Activated T-cell treated with anti-CD3 and anti-CD28 coated beads for 24 hours (primary cell): ENCODE measurements around the gene ICA1L.
A peak's percentile ranks its signal among the peaks of the same experiment; 100 is the strongest.
"Not testable (repeated sequence)": the region's sequence is repeated elsewhere in the genome, so short reads cannot be mapped to it uniquely, and the experiment has no call there.

Experiments used
- DNase-seq: peaks from one replicate; pipeline ENCODE4 v3.0.0-alpha.2; 2020; ENCODE audit warnings: low read depth

ICA1L gene

GRCh38 chr2:202847693-202848524 is 23.7 kb downstream of the ICA1L start:
- DNase-seq, result no peak

DNA sequence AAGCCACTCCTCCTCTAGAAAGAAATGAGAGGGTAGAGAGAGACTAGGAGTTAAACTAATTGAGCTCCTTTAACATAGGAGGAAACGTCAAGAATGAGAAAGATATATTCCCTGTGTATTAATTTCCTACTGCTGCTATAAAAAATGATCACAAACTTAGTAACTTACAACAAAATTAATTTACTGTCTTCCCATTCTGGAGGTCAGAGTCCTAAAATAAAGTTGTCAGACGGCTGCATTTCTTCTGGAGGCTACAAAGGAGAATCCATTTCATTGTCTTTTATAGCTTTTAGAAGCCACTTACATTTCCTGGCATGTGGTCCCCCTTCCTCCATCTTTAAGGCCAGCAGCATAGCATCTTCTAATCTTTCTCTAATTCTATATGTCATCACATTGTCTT is 26.9 kb downstream of the ICA1L start:
- DNase-seq, result no peak

DNA sequence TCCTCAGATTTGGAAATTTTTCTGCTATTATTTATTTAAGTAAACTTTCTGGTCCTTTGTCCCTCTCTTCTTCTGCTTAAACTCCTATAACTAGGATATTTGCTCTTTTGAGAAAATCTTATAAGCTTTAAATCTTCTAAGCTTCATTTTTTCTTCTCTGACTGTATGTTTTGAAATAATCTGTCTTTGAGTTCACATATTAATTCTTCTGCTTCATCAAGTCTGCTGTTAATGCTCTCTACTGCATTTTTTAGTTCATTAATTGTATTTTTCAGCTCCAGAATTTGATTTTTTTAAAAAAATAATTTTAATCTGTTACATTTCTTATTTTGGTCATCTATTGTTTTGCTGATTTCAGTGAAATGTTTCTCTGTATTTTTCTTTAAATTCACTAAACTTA is 28.9 kb downstream of the ICA1L start:
- no peak for DNase-seq

DNA sequence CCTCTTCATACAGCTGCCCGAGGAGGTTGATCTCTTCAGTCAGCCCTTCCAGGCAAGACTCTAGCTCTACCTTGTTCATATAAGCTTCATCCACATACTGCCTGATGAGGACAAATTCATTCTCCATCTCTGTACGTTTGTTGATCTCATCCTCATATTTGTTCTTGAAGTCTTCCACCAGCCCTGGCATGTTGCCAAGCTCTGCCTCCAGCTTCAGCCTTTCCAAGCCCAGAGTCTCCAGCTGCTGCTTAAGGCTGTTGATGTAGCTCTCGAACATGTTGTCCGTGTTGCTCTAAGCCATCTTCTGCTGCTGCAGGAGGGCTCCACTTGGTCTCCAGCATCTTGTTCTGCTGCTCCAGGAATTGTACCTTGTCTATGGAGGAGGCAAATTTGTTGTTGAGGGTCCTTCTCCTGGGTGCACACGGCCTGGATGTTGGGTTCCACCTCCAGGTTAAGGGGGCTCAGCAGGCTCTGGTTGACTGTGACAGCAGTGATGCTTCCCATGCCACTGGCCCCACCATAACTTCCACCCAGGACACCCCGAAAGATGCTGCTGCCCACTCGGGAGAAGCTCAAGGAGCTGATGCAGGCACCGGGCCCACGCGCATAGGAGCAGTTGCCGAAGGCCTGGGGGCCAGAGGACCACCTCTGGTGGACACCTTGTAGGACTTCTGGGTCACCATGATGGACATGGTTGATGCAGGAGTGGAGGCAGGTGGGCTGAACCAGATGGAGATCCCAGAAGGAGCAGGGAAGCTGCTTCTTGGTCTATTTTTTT is 30.3 kb downstream of the ICA1L start:
- DNase-seq, result no peak

DNA sequence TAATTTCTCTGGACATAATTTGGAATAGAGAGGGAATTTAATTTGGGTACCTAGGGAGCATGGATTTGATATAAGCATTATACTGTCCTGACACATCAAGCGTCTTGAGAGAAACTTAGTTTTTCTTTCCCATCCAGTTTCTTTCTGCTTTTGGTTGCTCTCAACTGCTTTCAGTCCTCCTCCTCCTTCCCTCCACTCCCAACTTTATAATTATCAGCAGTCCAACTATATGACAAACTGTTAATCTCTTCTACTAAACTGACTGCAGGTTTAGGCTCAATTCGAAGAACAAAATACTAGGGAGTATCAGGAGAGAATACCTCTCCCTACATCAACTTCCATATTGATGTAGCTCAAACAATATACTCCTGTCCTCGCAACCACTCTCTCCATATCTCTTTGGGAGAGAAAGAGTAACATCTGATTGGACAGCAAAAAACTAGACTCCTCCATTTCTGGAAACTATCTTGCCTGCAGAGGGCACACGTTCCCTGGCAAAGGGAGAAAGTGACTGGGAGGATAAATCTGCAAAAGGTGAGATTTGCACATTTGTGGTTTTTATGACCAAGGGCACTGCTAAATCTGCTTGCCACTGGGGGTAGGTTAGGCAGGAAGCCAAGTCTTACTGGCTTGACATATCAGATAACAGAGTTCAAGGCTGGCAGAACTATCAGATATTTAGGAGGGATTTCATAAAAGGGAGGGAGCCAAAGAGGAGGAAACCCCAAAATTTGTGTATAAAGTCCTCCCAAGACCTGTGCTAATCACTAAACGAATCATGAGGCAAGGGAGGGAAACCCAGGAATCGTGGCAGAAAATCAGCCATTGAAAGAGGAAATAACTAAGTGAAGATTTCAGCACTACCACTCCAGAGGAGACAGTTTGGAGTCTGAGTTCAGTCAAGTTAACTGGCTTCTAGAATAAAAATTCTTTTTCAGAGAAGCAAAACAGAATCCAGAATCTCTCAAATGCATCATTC is 40.0 kb downstream of the ICA1L start:
- peak; percentile 27 for DNase-seq

- no peak for DNase-seq
Observed at GRCh38 chr2:202824901-202825300, 46.7 kb downstream of the ICA1L start.

DNA sequence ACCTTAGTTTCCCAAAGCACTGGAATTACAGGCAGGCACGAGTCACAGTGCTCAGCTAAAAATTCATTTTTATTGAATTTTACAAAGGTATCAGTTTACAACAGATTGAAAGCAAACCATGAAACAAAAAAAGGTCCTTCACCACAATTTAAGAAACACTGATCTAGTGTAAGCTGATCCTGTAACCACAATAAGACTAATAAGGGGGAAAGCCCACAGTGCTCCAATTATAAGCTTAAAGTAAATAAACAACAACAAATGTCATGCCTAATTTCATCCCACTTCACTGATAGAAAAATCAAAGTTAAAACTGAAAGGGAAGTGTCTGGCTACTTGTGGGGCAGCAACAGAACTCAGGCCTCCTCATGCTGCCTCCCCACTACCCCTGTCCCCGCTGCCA is 49.2 kb downstream of the ICA1L start:
- no peak for DNase-seq

- no peak for DNase-seq
Observed at GRCh38 chr2:202821206-202822160, 50.1 kb downstream of the ICA1L start.

GRCh38 chr2:202818321-202818720 is 53.2 kb downstream of the ICA1L start:
- DNase-seq, result no peak

- no peak for DNase-seq
Observed at GRCh38 chr2:202817771-202818170, 53.8 kb downstream of the ICA1L start.

DNA sequence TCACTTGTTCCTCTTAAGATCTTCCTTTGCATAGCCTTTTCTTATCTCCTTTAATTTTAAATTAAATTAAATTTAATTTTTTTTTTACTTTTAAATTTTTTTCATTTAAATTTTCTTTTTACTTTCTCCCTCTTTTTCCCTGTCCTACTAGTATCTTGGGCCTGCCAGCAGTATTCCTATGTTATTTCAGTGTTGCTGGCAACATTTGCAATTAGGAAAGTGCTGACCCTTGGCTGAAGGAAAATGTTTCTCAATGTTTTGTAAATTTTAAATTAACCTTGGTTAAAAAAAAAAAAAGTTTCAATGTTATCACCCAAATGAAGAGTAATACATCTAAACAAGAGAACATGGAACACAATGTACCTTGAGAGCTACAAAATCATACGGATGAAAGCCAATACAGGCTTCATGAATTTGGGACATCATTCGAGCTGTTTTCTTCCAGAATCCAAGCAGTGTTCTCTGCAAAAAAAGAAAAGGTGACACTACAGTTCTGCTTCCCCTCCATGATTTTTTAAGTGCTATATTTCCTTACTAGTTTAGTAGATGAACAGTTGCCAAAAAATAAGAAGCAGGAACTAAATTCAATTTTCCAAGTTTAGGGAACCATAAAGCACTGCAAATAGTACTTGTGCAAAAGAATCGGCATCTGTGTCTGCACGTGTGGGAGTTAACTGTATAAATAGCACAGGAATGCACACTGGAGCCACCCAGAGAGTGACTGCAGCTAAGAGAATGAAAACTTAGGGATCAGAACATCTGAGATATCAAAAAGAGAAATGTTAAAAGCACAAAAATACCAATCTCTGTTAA is 55.8 kb downstream of the ICA1L start:
- no peak for DNase-seq

GRCh38 chr2:202814226-202814625 is 57.3 kb downstream of the ICA1L start:
- DNase-seq, result no peak

DNA sequence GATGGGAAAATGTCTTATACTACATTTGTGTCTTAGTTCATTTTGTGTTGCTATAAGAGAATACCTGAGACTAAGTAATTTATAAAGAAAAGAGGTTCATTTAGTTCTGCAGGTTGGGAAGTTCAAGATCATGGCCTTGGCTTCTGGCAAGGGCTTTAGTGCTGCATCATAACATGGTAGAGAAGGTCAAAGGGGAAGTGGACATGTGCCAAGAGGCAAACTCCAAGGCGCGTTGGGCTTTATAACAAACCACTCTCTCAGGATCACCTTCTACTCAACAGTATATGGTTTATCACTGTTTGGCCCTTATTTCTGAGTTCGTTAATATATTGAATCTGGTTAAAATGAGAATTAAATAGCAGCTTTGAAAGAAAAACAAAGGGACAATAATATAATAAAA is 58.2 kb downstream of the ICA1L start:
- DNase-seq, result no peak

GRCh38 chr2:202808754-202809153 is 62.8 kb downstream of the ICA1L start:
- no peak for DNase-seq

- not testable (repeated sequence) for DNase-seq
Observed at GRCh38 chr2:202807431-202808138, 64.0 kb downstream of the ICA1L start.

- not testable (repeated sequence) for DNase-seq
Observed at GRCh38 chr2:202805911-202806310, 65.7 kb downstream of the ICA1L start.

DNA sequence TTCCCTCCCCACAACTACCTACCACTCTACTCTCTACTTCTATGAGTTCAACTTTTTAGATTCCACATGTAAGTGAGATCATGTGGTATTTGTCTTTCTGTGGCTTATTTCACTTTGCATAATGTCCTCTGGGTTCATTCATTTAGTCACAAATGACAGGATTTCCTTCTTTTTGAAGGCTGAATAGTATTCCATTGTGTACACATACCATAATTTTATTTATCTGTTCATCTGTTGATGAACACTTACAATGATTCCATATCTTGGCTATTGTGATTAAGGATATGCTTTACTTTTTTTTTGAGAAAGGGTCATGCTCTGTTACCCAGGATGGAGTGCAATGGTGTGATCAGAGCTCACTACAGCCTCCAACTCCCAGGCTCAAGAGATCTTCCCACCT is 73.6 kb downstream of the ICA1L start:
- DNase-seq, result no peak

DNA sequence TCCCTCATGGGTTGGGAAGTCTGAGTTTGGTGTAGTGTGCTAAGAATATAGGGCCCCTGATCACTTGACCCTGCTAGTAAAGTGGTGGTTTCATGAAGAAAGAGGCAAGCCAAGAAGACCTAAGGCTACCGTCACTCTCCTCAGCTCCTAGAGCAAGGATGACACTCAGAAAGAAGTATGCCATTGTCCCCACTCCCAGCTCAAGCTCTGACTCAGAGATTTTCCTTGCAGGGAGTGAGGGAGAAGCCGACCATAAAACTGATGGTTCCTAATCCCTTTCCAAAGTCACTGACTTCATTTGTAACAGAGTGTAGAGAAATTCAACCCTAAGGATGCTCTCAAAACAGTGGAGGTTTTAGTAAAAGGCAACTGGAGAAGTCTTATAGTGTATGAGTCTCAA is 80.9 kb downstream of the ICA1L start:
- no peak for DNase-seq

GRCh38 chr2:202786842-202787241 is 84.7 kb downstream of the ICA1L start:
- DNase-seq, result no peak
